GM21390 (cell line): Measurements from ENCODE around the gene TMIE.

Experiments
- ATAC-seq: cut with Tn5 transposase; IDR thresholded peaks from one replicate; pipeline ENCODE4 v1.9.1; 2021; ENCODE audit not compliant: unreplicated experiment

TMIE gene, protein sequence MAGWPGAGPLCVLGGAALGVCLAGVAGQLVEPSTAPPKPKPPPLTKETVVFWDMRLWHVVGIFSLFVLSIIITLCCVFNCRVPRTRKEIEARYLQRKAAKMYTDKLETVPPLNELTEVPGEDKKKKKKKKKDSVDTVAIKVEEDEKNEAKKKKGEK

DNA sequence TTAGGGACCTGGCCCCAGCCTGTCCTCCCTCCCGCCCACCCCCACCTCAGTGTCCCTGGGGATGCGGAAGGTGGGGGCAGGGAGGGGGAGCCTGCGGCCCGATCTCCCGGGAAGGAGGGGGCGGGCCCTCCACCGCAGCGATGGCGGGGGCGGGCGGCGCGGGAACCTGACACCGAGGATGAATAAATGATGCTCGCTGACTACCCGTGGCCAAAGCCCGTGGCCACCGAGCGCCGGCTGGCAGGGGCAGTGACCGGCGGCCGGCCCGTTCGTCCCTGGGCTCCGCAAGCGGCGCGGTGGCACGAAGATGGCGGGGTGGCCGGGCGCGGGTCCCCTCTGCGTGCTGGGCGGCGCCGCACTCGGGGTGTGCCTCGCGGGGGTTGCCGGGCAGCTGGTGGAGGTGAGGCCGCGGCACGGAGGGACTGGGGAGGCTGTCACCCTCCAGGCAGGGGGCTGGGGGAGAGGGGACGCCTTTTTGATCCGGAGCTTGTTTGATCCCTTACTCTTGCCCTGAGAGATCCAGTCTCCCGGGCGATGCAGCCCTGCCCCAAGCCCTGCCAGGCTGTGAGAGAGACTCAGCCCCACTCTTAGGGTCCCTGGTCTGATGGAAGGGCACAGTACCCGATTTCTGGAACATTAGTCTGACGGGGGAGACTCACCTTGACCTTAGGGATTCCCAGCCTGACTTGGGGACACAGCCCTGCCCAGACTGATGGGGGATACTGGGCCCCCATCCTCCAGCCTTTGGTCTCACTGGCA, at the start of gene TMIE:
TMIE (plus strand) TSS at position 212 of the 759 bp plus-strand sequence; CDS start at position 308, 96 bp downstream.
- no peak for ATAC-seq

DNA sequence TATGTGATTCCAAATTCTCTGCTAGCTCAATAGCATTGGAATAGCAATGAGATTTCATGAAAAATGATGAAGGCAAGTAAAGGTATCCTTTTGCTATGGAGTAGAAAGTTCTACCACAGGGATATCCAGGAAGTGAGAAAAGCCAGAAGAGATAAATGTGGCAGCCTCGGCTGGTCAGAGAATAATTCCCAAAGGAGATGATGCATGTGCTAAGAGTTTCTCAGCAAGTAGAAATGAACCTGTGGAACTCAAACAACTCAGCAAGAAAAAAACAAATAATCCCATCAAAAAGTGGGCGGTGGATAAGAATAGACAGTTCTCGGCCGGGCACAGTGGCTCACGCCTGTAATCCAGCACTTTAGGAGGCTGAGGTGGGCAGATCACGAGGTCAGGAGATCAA, 45.9 kb upstream of the TMIE start:
- ATAC-seq, result no peak

DNA sequence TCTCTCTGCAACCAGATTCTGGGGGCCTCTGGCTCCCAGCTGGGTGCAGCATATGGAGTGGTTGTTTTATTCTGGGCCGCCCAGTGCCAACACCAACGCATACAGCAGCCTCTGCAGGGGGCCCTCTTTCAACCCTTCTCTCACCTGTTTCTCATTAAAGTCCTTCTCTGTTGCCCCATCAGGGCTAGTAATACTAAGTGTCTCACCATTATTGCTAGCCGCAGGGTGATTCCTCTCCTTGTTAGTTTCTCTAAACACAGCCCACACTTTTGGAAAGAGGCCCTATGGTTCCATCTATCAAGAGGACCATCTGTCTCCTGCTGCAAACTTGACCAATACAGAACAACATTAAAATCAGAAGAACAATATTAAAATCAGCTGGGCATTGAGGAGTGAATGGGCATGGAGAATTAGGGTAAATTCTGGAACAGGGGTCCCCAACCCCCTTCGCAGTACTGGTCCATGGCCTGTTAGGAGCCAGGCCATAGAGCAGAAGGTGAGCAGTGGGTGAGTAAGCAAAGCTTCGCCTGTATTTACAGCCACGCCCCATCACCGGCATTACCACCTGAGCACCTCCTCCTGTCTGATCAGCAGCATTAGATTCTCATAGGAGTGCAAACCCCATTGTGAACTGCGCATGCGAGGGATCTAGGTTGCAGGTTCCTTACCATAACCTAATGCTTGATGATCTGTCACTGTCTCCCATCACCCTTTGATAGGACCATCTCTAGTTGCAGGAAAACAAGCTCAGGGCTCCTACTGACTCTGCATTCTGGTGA, 44.2 kb upstream of the TMIE start:
- ATAC-seq, result no peak

DNA sequence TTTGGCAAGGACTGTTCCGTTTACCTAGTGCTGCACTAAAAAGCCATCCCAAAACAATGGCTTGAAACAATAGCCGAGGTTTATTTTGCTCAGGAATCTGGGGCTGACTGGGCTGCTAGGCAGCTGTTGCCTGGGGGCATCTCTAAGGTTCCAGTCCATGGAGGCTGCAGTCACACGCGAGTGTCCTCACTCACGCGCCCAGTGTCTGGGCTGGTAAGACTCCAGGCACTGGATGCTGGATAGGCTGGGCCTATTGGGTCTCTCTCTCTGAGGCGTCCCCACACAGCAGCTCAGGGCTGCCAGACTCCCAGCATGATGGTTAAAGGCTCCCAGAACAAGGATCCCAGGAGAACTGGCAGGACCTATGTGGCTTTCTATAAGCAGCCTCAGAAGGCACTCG, 41.9 kb upstream of the TMIE start:
- no peak for ATAC-seq

DNA sequence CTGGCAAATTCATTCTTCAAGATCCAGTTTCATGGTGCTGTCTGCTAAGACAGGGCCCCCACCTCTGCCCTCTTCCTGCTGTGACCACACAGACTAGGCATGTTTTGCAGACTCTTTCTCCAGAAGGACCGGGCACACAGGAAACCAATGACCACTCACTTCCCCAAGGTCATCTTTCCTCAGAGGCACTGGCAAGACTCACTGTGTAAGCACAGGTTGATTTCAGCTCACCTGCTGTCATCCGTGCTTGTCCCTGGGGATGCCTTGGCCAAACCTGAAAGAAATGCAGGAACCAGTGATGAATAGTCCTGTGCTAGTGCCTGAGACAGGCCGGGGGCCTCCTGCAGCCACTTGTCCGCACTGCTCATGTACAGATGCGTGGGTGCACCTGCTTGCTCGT, 41.2 kb upstream of the TMIE start:
- no peak for ATAC-seq

DNA sequence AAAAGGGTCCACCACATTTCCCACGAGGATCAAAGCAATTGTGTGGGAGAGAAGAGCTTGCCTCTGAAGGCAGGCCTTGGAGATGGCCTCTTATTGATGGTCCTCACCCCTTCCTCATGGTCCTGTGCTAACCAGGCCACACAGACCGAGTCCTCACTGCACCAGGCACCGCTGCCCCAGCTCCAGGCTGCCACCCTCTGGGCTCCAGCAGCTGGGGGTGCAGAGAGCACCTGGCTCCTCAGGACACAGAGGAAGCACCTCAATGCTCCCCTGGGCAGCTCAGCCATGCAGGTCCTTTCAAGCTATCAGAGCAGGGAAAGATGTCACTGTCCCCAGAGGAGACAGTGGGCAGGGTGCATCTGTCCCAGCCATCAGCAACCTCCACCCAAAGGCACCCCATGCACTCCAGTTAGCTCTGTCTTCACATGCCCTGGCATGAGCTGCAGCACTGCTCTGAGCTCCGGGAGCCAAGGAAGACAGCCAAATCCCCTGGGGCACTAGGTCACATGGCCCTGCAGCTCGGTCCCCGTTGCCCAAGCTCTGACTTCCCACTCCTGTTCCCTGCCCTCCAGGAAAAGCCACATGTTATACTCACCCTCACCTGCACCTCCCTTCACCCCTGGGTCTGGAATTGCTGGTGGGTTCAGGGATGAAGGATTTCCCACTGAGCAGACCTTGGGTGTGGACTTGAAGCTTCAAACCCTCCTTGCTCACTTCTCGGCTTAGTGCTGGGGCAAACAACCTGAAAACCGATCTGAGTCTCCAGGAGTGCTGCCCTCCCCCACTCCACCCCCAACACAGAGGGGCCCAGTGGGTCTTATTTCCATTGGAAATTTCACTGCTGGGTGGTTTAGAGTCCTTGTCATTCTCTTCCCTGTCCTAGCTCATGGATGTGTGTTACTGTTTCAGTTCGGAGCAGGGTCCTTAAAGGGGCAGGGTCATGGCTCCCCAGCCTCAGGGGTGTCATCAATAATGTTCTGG, 40.4 kb upstream of the TMIE start:
- ATAC-seq, result no peak

DNA sequence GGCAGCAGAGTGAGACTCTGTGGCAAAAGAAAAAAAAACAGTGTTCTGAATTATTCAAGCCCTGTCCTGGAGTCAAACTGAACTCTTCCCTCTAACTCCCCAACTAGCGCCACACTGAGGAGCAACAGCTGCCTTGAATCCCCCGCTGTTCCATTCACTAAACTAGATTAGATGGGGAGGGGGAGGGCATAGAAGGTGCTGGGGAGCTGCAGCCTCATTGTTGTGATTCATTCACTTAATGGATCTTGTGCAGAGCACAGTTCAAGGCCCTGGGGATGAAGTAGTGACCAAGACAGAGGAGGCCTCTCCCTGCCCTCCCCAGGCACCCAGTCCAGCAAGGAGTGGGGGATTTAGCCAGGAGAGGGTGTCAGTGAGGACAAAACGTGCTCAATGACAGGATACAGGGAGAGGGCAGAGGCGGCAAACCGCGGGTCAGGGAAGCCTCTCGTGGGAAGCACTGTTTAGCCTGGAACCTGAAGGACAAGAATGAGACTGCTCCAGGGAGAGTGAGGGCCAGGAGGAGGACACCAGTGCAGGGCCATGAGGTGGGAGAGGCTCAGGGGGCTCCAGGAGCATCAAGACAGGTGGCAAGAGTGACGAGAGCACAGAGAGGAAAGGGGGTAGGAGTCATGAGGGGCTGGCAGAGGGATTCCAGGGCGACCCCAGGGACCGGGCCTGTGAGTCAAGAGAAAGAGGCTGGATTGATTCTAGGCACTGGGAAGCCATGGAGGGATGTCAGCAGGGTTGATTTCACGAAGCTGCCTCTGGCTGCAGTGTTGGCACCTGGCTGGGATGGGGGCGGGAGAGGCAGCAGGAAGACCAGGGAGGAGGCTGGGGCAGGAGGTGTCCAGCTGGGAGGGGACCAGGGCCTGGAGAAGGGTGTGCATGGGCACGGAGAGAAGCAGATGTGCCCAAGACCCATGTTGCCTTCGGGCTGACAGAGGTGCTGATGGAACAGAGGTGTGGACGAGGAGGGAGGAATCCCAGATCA, 39.1 kb upstream of the TMIE start:
- no peak for ATAC-seq

DNA sequence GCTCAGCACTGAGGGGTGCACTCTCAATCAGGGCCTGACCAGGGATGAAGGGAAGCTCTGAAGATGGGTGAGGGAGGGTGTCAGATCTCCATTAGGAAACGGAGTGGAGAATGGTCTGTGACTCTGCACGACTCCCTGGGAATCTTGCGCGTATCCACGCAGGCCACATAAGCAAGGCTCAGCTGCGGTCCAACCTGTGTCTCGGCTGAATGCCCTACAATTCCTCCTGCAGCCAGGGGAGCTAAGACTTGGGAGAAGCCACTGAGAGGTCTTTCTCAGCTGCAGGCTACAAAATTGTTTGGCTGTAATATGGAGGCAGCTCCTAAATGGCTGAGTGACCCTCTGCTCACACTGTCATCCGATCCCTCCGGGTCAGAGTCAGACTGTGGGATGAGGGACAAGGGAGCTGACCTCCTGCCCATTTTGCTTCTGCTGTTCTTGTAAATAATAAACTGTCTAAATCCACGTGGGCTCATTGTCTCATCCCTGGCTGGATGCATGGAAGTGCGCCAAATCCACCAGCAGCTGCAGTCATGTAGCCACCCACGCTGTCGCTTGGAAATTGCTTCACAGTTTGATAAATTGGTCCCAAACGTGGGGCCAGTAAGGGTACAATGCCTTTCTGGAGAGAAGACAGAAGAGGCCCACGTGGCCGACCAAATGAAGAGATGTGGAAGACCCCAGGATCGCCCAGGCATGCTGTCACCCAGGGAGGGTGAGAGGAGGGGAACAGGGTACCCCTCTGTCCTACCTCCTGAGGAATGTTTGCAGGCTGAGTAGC, 38.2 kb upstream of the TMIE start:
- ATAC-seq, result no peak

DNA sequence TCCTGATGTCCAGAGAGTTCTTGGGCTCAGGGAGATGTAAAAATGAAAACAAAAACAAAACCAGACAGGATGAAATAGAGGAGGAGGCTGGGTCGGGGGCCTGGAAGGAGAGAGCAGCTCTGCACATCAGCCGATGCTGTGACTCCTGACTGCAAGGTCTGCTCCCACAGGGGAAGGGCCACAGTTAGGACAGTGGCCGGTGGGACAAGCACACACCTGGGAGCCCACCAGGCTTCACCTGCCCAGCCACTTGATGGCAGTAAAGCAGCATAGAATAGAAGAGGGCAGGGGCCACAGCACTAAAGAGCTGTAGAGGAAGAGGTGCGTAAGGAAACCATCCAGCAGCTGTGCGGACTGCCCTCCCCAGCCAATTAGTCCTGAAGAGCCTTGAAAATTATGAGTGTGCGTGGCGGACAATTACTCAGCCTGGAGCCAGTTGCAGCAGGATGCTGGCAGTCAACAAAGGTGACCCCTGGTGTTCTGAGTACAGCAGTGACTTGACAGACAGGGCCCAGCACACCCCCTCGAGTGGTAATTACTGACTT, 37.5 kb upstream of the TMIE start:
- ATAC-seq, result no peak

DNA sequence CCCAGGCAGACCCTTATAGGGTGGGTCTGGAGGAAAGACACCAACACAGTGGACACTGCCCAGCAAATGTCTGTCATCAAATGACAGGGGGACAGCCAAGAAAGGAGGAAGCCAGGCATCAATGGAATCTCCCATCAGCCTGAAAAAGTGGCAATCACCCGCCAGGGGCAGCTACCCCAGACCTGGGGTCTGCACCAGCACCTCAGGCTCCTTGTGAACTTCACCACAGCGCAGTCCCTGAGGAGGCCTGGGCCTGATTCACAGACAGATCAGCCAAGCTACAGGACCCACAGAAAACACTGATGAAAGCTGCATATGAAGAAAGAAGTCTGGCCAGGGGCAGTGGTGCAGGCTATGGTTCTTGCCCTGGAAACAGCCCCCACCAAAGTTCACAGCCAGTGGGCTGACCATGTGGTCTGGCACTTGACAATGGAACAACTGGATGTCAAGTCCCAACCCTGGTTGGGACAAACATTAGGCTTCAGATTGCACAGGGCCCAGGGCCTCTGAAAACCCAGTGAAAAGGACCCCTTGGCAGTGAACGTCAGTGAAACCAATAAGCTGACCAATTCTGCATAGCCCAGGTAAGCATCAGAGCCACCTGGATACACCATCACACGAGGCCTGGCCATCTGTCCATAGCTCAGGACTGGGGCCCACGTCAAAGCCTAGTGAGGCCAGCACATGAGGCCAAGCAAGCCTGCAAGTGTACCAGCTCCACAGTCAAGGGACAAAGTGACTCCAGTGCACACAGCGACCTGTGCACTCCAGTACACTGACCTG, 36.8 kb upstream of the TMIE start:
- ATAC-seq, result no peak

DNA sequence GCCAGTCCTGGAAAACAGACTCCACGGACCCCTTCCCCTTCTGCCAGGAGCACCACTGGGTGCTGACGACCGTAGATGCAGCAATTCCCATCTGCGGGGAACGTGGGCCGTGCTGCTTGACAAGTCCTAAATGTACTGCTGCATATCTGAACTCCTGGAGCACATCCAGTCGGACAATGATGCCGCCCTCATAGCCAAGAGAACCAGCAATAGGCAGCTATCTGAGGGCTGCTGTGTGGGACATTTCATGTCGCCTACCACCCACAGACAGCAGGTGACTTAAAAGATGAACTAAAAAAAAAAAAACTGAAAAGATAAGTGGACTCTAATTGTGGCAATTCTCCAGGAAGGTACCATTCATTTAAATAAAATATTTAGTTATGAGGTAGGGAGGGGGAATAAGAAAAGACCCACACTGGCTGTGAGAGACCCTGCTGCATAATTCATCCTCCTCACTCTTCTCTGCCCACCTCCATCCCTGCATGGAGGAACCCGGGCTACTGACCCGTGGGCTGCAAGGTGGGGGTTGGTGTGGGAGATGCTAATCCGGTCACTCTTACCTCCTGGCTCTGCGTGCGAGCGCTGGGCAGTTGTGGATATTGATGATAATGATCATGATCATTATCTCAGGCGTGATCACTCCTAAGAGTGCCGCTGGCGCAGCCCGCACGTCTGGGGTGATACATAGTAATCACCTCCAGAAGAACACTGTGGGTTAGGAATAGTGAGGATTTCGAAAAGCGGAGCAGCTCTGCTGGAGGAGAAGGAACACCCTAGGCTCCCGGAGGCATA, 36.0 kb upstream of the TMIE start:
- no peak for ATAC-seq

DNA sequence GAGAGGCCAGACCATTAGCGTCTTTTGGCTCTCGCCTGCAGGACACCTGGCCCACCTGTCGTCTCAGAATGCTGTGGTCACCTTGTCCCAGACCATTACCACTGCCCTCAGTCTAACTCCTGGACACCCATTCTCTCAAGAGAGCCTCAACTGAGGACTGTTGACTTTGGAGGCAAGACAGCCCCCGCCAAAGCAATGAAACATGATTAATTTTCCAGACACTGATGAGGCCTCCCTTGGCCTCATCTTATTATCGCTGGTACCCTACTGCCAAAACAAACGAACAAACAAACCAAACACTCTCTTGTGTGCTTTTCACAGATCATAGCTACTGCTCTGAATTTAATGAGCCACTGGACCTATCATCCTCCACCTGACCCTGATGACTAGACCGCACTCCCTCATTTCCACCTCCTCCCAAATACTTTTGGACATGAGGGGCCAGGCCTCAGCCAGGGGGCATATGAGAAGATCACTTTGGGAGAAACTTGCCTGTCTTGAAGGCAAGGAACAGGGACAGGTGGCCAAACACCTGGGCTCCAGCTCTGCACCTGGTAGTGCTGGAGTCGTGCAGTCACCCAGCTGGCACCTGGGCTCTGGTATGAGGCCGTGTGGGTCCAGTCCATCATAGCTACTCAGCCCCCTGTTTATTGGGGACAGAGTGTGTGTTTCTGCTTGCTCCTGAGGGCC, 35.3 kb upstream of the TMIE start:
- no peak for ATAC-seq

DNA sequence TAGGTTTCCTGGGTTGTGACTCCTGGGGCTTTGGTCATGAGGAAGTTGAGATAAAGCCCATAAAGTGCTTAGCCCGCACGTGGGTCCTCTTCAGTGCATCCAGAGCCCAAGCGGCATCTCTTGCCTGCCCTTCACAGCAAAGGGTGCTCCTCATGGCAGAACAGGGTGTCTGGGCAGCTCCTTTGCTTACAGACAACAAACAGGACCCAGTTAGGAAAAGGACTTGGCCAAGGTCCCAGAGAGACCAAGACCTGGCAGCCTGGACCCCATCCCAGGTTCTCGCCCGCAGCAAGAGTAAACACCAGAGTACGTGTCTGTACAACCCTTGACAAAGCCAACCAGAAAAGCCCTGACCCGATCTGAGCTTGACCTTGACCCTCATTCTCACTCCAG, 34.7 kb upstream of the TMIE start:
- ATAC-seq, result no peak

DNA sequence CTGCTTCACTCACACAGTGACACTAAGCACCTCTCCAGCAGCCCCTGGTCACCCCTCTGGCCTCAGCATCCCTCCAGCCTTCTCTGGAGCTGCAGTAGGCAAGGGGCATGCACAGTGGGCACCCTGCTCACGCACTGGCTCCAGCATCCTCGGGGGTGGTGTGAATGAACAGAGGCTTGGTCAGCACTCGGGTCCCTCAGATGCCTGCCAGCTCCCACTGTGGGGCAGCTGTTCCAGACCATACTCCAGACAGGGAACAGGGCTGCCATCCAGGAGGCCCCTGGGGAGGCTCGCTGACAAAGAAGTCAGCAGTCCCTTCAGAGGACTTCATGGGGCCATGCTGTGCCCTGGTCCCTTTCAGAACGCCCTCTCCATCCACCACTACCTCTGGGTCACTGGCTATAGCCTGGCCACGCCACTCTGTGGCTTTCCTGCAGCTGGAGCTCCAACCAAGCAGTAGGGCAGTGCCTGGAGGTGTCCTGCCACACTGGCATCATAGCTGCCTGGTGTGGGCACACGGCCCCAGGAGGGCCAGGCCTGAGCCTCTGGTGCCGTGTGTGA, 34.1 kb upstream of the TMIE start:
- no peak for ATAC-seq

DNA sequence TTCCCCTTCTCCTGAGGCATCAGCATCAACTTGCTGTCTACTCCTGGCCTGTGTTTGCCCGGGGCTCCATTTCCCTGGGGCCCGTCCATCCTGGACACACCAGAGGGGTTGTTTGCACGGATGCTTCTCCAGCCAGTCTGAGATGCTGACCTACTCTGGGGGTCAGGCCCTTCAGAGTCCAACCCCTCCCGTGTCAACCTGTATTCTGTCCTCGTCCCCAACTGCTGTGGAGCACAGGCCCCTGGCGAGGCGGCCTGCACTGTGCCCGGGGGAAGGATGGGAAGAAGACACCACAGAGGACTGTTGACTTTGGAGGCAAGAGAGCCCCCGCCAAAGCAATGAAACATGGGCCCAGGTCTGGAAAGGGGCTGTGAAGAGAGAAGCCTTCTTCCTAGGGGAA, 33.5 kb upstream of the TMIE start:
- no peak for ATAC-seq

DNA sequence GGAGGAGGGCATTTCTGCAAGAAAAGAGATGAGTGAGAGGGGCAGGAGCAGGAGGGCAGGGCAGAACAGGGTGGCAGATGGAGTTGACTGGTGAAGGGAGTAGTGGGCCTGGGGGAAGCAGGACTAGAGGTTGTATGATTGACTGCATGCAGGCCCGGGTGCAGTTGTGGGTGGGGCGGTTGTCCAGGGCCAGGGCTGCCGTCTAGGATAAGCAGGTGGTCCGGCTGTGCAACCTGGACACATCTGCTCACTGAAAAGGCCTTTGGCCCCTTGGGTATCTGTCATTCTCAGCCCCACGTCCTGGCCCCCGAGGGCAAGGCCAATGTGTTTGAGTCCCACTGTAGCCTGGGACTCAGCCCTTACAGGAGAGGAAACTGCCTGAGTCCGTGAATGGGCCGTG, 33.1 kb upstream of the TMIE start:
- no peak for ATAC-seq
